NT2/D1 (cell line): ENCODE measurements around the gene OGFOD3.
"Not testable (repeated sequence)": the region's sequence is repeated elsewhere in the genome, so short reads cannot be mapped to it uniquely, and the experiment has no call there.

Source experiments
- DNase-seq: peaks from one replicate; pipeline ENCODE4 v3.0.0-alpha.2; 2011; ENCODE audit warnings: low read depth, low spot score
- H3K27me3 ChIP-seq: 2 replicates; pipeline ENCODE4 v1.6.0; 2011; ENCODE audit warnings: mild to moderate bottlenecking; ENCODE audit not compliant: insufficient read length, insufficient read depth
- H3K36me3 ChIP-seq: 2 replicates; pipeline ENCODE4 v1.6.1; 2011; ENCODE audit warnings: mild to moderate bottlenecking, low read length, mixed read lengths; ENCODE audit not compliant: insufficient read depth, insufficient read length
- H3K4me1 ChIP-seq: 2 replicates; pipeline ENCODE4 v1.5.1; 2011; ENCODE audit not compliant: insufficient read depth, insufficient read length
- H3K4me3 ChIP-seq: 2 replicates; pipeline ENCODE4 v1.5.1; 2011; ENCODE audit warnings: low read depth; ENCODE audit not compliant: insufficient read length
- H3K9ac ChIP-seq: 2 replicates; pipeline ENCODE4 v1.6.0; 2011; ENCODE audit warnings: low read depth; ENCODE audit not compliant: insufficient read length
- H3K9me3 ChIP-seq: 2 replicates; pipeline ENCODE4 v1.5.1; 2011; ENCODE audit warnings: mild to moderate bottlenecking, low read length; ENCODE audit not compliant: insufficient read depth
- SUZ12 ChIP-seq: IDR thresholded peaks from 2 replicates; pipeline ENCODE4 v1.6.1; 2011; ENCODE audit not compliant: insufficient read length, insufficient read depth; ENCODE audit errors: extremely low read depth
- YY1 ChIP-seq: IDR thresholded peaks from 2 replicates; pipeline ENCODE4 v1.6.1; 2011; ENCODE audit not compliant: insufficient read length, insufficient read depth
- ZNF274 ChIP-seq: IDR thresholded peaks from 2 replicates; pipeline ENCODE4 v1.6.1; 2011; ENCODE audit warnings: mild to moderate bottlenecking, low read depth, low read length

Gene OGFOD3

DNA sequence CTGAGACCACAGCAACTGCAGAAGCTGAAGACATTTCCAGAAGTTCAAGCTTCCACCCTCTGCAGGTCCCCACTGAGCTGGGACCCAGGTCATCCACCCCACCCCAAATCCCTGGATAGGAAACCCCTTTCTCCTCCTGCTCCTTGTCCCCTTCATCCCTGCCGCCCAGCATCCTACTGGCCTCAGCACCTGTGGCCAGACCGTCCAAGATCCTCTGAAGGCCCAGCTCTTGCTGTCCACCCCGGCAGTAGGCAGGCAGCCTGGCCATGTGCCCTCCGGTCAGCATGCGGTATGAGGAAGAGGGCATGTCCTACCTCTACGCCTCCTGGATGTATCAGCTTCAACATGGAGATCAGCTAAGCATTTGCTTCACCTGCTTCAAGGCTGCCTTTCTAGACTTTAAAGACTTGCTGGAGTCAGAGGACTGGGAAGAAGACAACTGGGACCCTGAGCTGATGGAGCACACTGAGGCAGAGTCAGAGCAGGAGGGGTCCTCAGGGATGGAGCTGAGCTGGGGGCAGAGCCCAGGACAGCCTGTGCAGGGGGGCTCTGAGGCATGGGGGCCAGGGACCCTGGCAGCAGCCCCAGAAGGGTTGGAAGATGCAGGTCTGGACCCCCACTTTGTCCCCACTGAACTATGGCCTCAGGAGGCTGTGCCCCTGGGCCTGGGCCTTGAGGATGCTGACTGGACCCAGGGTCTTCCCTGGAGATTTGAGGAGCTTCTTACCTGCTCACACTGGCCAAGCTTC lies 56.3 kb downstream of the OGFOD3 start:
- H3K4me1 ChIP-seq = peaks cover 3% of the 10 kb centered on the region
- H3K9me3 ChIP-seq = no peaks in the 10 kb centered on the region
- DNase-seq = no peak

DNA sequence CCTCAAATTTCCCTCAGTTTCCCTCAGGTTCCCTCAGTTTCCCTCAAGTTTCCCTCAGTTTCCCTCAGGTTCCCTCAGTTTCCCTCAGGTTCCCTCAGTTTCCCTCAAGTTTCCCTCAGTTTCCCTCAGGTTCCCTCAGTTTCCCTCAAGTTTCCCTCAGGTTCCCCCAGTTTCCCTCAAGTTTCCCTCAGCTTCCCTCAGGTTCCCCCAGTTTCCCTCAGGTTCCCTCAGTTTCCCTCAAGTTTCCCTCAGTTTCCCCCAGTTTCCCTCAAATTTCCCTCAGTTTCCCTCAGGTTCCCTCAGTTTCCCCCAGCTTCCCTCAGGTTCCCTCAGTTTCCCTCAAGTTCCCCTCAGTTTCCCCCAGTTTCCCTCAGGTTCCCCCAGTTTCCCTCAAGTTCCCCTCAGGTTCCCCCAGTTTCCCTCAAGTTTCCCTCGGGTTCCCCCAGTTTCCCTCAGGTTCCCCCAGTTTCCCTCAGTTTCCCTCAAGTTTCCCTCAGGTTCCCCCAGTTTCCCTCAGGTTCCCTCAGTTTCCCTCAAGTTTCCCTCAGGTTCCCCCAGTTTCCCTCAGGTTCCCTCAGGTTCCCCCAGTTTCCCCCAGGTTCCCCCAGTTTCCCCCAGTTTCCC lies 58.8 kb downstream of the OGFOD3 start:
- H3K4me3 ChIP-seq, H3K9me3 ChIP-seq, H3K36me3 ChIP-seq, DNase-seq, H3K9ac ChIP-seq: not testable (repeated sequence)
- Histone ChIP-seq H3K27me3 (peaks cover 20% of the 10 kb centered on the region), H3K4me1 (peaks cover 14% of the 10 kb centered on the region)

More for the DNA sequence above, 56.3 kb downstream of the OGFOD3 start:
- Histone ChIP-seq H3K27me3 (peaks cover 17% of the 10 kb centered on the region), H3K4me3 (no peak overlapping the region), H3K9ac (no peak overlapping the region), H3K36me3 (no peaks in the 10 kb centered on the region)
- TF ChIP-seq ZNF274 (no peak), YY1 (no peak), SUZ12 (no peak)

DNA sequence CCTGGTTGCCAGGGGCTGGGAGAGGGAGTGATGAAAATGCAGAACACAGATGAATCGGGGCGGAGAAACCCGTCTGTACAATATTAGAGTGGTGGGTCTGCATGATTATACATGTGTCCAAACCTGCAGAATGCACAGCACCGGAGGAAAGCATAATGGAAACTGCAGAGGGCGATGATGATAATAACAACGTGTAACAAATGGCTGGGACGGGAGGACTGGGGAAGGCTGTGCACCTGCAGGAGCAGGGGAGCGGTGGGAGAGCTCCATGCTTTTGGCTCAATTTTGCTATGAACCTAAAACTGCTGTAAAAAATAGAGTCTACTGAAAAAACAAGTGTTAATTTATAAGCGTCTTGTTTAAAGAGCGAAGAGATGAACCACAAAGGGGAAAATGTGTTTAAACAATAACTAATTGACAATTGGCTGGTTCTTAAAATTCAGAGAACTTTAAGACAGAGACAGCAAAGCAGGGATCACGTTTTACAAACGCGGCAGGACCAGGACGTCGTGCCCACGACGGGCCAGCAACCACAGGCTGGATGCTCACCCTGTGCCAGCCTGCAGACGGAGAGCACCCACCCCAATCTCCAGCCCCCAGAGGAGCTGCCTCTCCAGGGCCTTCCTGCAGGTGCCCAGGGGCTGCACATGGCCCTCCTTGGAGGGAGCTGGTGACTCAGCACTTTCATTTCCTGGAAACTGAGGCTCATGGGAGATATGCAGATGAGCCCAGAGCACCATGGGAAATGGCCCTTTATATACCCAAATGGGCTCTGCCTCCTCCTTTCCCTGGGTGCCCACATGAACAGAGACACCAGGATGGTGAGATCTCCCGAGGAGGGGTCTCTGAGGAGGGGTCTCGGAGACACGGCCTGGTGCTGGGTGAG lies 59.7 kb downstream of the OGFOD3 start, which contains the start of gene TEX19:
TEX19 (plus strand) TSS at position 783 of the 886 bp plus-strand sequence. CDS start 2,904 bp downstream, outside the sequence.
- H3K9ac ChIP-seq = no peak within 1 kb of the TSS
- no peak within 1 kb of the TSS for H3K4me3 ChIP-seq
- DNase-seq = no peak
- H3K27me3 ChIP-seq = peaks cover 20% of the 10 kb centered on the region
- H3K9me3 ChIP-seq = no peaks in the 10 kb centered on the region
- H3K36me3 ChIP-seq = no peaks in the 10 kb centered on the region
- peaks cover 14% of the 10 kb centered on the region for H3K4me1 ChIP-seq
- no peak for TF ChIP-seq YY1

DNA sequence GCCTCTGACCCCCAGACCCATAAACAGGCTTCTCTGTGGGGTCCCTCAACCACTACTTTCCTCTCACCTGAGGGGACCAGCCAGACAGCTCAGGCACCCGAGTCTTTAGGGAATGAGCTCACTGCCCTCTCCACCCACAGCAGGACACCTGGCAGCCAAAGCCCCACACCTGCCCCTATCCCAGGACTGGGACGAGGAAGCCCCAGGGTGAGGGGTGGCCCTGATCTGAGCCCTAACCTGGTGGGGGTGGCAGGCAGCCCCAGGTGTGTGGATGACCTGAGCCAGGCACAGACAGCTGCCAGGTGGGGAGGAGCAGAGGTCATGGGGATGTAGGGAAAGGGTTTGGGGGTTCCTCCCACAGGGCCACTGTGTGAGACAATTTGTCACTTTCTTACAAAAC lies 61.0 kb downstream of the OGFOD3 start:
- Histone ChIP-seq H3K27me3 (peaks cover 20% of the 10 kb centered on the region), H3K9ac (no peak overlapping the region), H3K9me3 (no peaks in the 10 kb centered on the region), H3K4me3 (no peak overlapping the region), H3K36me3 (no peaks in the 10 kb centered on the region), H3K4me1 (peaks cover 15% of the 10 kb centered on the region)
- DNase-seq = no peak
- TF ChIP-seq SUZ12 (no peak), ZNF274 (no peak), YY1 (no peak)

DNA sequence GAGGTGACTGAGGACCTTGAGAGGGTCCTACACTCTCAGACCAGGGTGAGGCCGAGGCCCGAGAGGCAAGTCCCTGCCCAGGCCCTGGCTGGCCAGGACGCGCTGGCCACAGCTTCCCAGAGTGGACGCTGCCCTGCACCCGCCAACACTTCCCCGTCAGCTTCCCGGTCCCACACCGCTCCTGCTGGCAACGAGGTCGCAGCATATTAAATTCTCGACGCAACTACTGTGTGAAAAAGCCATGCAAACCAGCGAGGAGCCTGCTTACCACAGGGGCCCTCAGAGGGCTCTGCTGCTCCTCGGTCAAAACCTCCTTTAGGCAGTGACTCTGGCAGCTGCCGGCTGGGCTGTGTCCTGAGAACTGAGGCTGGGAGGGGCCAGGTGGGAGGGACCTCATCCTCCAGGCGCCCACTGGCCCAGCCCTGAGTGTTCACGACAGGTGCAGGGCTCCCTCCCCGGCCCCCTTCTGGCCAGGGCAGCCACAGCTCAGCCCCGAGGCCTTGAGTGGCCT lies 61.5 kb downstream of the OGFOD3 start:
- Histone ChIP-seq H3K9me3 (no peaks in the 10 kb centered on the region), H3K9ac (no peak overlapping the region), H3K4me1 (peaks cover 19% of the 10 kb centered on the region), H3K4me3 (no peak overlapping the region), H3K36me3 (no peaks in the 10 kb centered on the region), H3K27me3 (peaks cover 18% of the 10 kb centered on the region)
- no peak for DNase-seq
- TF ChIP-seq YY1 (no peak), SUZ12 (no peak), ZNF274 (no peak)

DNA sequence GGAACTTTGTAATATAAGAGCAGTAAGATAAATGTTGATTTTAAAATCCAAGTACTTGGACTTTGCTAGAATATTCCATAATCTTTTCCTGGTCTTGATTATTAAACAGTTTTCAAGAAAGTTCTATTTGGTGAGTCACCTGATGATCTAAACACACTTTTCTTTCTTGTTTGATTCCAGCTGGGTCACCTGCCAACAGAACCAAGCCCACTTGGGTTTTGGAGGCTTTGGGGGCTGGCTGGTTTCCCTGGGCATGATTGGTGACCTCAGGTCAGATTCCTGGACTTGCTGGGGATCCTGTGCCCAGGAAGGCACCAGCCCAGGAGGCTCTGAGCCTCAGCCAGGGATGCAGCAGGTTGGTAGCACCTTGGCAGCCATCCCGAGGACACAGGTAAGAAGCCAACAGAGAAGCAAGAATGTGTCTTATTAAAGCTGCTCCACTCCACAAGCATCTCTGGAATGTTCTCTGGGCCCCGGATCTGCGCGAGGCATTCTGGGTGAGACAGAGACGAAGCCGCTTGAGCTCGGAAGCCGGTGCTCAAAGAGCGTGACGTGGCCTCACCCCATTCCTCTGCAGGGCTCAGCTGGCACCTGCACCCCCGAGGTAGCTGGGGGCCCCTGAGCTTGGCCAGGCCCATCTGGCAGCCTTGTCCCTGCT lies 62.5 kb downstream of the OGFOD3 start:
- Histone ChIP-seq H3K4me3 (no peak overlapping the region), H3K27me3 (peaks cover 14% of the 10 kb centered on the region), H3K9me3 (no peaks in the 10 kb centered on the region), H3K4me1 (peaks cover 24% of the 10 kb centered on the region), H3K9ac (no peak overlapping the region), H3K36me3 (no peaks in the 10 kb centered on the region)
- no peak for DNase-seq
- TF ChIP-seq SUZ12 (no peak), ZNF274 (no peak), YY1 (no peak)
